GM19463 (cell line): ENCODE measurements around the gene TCF12.
"Not testable (repeated sequence)": the region's sequence is repeated elsewhere in the genome, so short reads cannot be mapped to it uniquely, and the experiment has no call there.

ENCODE experiments used
- ATAC-seq: cut with Tn5 transposase; IDR thresholded peaks from one replicate; pipeline ENCODE4 v1.9.1; 2021; ENCODE audit warnings: mild to moderate bottlenecking, moderate library complexity; ENCODE audit not compliant: unreplicated experiment

TCF12 gene

GRCh38 chr15:57129064-57129463 lies 210.6 kb downstream of the TCF12 start:
- ATAC-seq: no peak

GRCh38 chr15:57130956-57131355 lies 212.5 kb downstream of the TCF12 start:
- no peak for ATAC-seq

GRCh38 chr15:57133127-57133968 lies 214.9 kb downstream of the TCF12 start:
- no peak for ATAC-seq

GRCh38 chr15:57134071-57134605 lies 215.7 kb downstream of the TCF12 start:
- ATAC-seq: no peak

DNA sequence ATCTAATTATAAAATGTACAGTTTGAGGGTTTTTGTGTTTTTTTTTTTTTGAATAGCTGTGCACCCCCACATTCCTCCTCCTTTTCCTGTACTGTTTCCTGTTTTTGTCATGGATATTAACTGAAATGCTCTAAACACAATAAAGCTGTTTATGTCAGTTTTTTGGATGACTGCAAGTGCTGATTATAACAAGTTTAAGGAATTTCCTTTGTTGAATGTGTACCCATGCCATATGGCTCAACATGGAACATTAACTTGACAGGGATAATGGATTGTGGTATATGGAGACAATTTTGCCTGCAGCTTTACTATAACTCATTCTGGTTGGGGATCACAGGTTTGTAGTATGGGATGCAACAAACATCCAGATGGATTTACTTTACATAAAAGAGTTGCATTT lies 216.4 kb downstream of the TCF12 start:
- ATAC-seq: no peak

GRCh38 chr15:57135800-57136199 lies 217.4 kb downstream of the TCF12 start:
- no peak for ATAC-seq

DNA sequence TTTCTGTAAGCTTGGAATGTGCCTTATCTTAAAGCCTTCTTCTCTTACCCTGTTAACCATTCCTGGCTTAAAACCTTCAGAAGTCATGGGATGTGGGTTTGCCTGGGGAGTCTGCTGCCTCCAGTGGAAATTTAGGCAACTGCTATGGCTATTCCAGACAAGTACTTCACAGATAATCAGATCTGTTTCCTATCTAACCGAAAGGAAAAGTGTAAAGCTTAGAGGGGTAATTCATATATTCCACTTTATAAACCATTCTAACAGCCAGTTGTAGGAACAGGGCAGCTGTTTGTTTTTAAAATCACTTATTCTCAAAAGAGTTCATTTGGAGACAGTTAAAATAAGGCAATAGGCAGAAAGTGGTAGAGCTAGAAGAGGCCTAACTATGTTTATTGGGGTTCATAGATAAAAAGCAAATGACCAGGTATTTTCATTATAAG lies 219.9 kb downstream of the TCF12 start:
- no peak for ATAC-seq

- ATAC-seq: no peak
Observed at GRCh38 chr15:57143511-57144078, 225.2 kb downstream of the TCF12 start.

GRCh38 chr15:57144448-57144847 lies 226.0 kb downstream of the TCF12 start:
- ATAC-seq: no peak

GRCh38 chr15:57146506-57147201 lies 228.2 kb downstream of the TCF12 start:
- no peak for ATAC-seq

- no peak for ATAC-seq
Observed at GRCh38 chr15:57147621-57148020, 229.2 kb downstream of the TCF12 start.

DNA sequence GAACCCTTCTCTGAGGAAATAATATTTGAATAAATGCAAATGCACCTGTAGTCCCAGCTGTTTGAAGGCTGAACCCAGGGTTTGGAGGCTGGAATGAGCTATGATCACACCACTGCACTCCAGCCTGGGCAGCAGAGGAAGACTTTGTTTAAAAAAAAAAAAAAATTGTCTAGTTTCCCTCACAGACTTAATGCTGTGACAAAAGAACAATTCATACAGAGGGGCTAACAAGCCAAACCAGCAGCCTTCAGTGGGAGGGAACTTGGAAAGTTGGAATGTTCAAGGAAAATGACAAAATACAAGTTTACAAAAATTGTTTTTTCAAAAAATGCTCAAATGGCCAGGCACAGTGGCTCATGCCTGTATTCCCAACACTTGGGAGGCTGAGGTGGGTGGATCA lies 229.8 kb downstream of the TCF12 start:
- no peak for ATAC-seq

DNA sequence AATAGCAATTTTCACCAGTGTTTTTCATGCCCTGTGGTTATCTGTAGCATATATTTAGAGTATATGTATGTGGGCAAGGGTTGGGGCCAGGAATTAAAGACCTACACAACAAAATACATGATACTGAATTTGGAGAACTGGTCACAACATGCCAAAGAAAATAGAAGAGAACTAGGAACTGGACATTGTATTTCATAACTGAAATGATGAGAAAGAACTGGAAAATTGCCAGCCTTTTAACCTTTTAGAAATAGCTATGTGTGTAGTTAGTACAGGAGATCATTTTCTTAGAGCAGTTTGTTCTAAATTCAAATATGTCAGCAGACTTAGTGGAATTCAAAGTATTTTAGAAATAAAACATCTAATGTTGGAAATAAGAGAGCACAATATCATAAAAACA lies 230.8 kb downstream of the TCF12 start:
- ATAC-seq: no peak

DNA sequence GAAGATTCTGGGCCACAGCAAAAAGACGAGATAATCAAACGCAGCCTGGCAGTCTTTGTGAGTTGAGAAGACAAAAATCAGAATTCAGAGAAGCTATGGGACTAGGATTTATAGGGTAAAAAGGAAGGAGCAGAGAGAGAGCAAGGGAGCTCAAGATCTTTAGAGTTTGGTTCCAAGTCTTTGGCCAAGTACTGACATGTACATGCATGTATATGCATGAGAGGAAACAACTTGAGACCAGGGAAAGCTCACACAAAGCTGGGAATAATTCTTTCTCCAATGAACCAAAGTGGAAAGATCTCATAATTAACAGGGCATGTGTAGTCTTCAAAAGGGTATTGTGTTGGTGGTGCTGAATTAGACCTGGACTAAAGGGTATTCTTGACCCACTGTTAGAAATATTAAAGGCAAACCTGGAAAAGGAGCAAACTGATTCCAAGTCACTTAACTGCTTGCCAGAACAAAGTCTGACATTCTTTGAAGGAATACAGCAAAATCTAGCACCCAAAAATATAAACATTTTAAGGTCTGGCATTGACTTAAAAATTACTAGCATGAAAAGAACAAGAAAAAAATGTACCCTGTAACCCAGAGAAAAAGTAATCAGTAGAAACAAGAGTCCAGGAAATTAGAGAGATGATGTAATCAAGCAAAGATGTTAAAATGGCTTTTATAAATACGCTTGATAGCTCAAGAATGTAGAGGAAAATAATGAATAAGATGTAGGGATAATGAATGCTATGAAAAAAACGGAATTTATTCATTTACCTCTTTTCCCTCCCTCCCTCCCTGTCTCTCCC lies 231.8 kb downstream of the TCF12 start:
- no peak for ATAC-seq

GRCh38 chr15:57150866-57151203 lies 232.4 kb downstream of the TCF12 start:
- not testable (repeated sequence) for ATAC-seq

DNA sequence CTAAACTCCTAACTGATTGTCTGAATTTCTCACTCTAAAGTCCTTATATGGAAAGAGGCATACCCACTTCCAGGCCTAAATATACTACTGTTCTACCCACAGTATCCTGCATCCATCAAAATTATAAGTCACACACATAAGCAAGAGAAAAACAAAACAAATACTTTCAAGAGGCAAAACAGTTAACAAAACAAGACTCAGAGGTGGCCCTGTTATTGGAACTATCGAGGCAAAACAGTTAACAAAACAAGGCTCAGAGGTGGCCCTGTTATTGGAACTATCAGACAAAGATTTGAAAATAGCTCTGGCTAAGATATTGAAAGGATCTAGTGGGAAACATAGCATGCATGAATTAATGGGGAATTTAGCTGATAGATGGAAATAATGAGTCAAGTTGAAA lies 233.7 kb downstream of the TCF12 start:
- ATAC-seq: no peak

GRCh38 chr15:57152666-57153539 lies 234.5 kb downstream of the TCF12 start:
- ATAC-seq: no peak

DNA sequence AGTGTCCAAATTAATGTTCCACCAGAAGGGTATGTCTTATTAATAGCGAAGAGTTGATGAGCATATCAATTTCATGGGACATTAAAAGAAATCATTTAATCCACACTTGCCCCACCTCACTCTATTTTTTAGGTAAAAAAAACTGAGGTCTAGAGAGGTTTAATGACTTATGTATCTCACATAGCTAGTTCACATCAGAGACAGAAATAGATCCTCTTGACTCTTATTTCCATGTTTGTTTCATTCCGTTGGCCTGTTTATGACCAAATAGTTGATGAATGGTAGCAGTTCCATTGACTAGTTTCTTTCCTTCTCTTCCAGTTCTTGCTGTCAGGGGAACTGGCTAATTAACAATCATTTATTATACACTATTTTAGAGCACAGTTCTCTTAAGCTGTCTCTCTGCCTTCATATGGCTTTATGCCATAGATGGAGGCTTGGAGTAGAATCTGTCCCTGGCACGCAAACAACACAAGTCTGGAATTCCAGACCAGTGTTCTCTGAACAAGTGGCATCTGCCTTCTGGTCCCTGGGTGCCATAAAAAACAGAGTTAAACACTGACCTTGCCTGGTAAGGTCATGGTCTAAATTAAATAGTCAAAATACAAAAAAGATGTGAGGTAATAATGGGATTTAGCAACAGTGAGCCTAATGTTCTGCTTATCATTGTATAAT lies 237.9 kb downstream of the TCF12 start:
- ATAC-seq: no peak

- ATAC-seq: no peak
Observed at GRCh38 chr15:57158589-57158988, 240.1 kb downstream of the TCF12 start.
